Transverse colon (tissue), 4 donors: ENCODE results near the gene VPS35.

ENCODE experiments used
- CTCF ChIP-seq, 5 experiments: fragments of 200-600 bp in 3 of 5; fragments of 450-650 bp in 2 of 5; sonication (generic) in 3 of 5; IDR thresholded peaks; 1 replicate in 2 of 5; 2 replicates in 3 of 5; pipeline ENCODE4 v1.5.1; 2016 to 2017; ENCODE audit warnings: antibody characterized with exemption in 5 of 5, inconsistent platforms in 3 of 5, mild to moderate bottlenecking in 2 of 5, moderate library complexity in 1 of 5
- EP300 ChIP-seq: sonication (generic); formaldehyde crosslinking; IDR thresholded peaks from one replicate; pipeline ENCODE4 v1.6.1; 2017; ENCODE audit warnings: antibody characterized with exemption, low read depth
- POLR2A ChIP-seq: fragments of 450-650 bp; IDR thresholded peaks from one replicate; pipeline ENCODE4 v1.6.1; 2016; ENCODE audit warnings: antibody characterized with exemption, mild to moderate bottlenecking, moderate library complexity
- POLR2AphosphoS5 ChIP-seq, 3 donors: sonication (generic); formaldehyde crosslinking; IDR thresholded peaks; one replicate each; pipeline ENCODE4 v1.6.1; 2016; ENCODE audit warnings: antibody characterized with exemption in 3 of 3

GRCh38 chr16:46719528-46719927, 30.6 kb upstream of the VPS35 start:
- TF ChIP-seq CTCF (IDR thresholded peaks at IDR 0.05), result no peak
- no peak for TF ChIP-seq POLR2A
- TF ChIP-seq POLR2AphosphoS5 (IDR thresholded peaks at IDR 0.05), result no peak
- no peak for TF ChIP-seq EP300
